H1 (cell line): ENCODE measurements around the gene TMPO. TPM values are rescaled to one million over a fixed set of nuclear protein-coding genes. Genes with fewer than 3 reads are reported as not detected.
A peak's percentile ranks its signal among the peaks of the same experiment; 100 is the strongest.

Experiments used
- ASH2L ChIP-seq: fragments of 200-600, 300-600 bp; sonication (generic); IDR thresholded peaks from one replicate; pipeline ENCODE4 v1.7.1; 2017; ENCODE audit warnings: low read length
- BCL11A ChIP-seq, 2 experiments: IDR thresholded peaks; one replicate each; pipeline ENCODE4 v1.6.1; 2011; ENCODE audit warnings: low read depth in 2 of 2, low read length in 2 of 2, mild to moderate bottlenecking in 2 of 2
- BRCA1 ChIP-seq: IDR thresholded peaks from 2 replicates; pipeline ENCODE4 v1.6.1; 2012; ENCODE audit warnings: low read depth, low read length, improper control_type of control experiment
- CBX5 ChIP-seq: fragments of 300-800, 300-1000 bp; sonication (generic); IDR thresholded peaks from 2 replicates; pipeline ENCODE4 v1.7.1; 2016; ENCODE audit warnings: antibody characterized with exemption, low read length, low read depth
- CHD2 ChIP-seq: IDR thresholded peaks from 2 replicates; pipeline ENCODE4 v1.6.1; 2012; ENCODE audit warnings: low read length, improper control_type of control experiment
- CREB1 ChIP-seq: IDR thresholded peaks from 2 replicates; pipeline ENCODE4 v1.6.1; 2012; ENCODE audit warnings: inconsistent platforms
- EGR1 ChIP-seq: IDR thresholded peaks from 2 replicates; pipeline ENCODE4 v1.6.1; 2011; ENCODE audit warnings: low read depth, low read length, borderline replicate concordance
- EP300 ChIP-seq, 2 experiments: IDR thresholded peaks; 1 replicate in 1 of 2; 2 replicates in 1 of 2; pipeline ENCODE4 v1.6.1; 2011 to 2012; ENCODE audit warnings: low read depth in 2 of 2, low read length in 2 of 2, mild to moderate bottlenecking in 2 of 2, borderline replicate concordance in 1 of 2, inconsistent platforms in 1 of 2, moderate library complexity in 1 of 2
- FOSL1 ChIP-seq: IDR thresholded peaks from 2 replicates; pipeline ENCODE4 v1.6.1; 2011; ENCODE audit warnings: mild to moderate bottlenecking, low read depth, low read length, moderate library complexity; ENCODE audit not compliant: insufficient read depth
- HDAC2 ChIP-seq, 2 experiments: fragments of 300-600 bp in 1 of 2; sonication (generic) in 1 of 2; IDR thresholded peaks; 2 replicates each; pipeline ENCODE4 v1.6.1; 2011 to 2012; ENCODE audit warnings: low read depth in 2 of 2, low read length in 2 of 2, mild to moderate bottlenecking in 2 of 2, moderate library complexity in 2 of 2, borderline replicate concordance in 1 of 2, inconsistent platforms in 1 of 2
- NANOG ChIP-seq: IDR thresholded peaks from 2 replicates; pipeline ENCODE4 v1.6.1; 2011; ENCODE audit warnings: low read length, low read depth, mild to moderate bottlenecking, inconsistent platforms; ENCODE audit not compliant: insufficient read depth, poor library complexity, severe bottlenecking
- PHF8 ChIP-seq: fragments of 200-600 bp; sonication (generic); conservative IDR thresholded peaks from 2 replicates; pipeline ENCODE4 v1.7.1; 2012; ENCODE audit warnings: low read depth, mild to moderate bottlenecking, inconsistent platforms, low read length, moderate library complexity
- POLR2AphosphoS5 ChIP-seq: IDR thresholded peaks from 2 replicates; pipeline ENCODE4 v1.6.1; 2011; ENCODE audit warnings: low read depth, low read length
- RBBP5 ChIP-seq: IDR thresholded peaks from 2 replicates; pipeline ENCODE4 v1.7.1; 2012; ENCODE audit warnings: low read depth, mild to moderate bottlenecking, inconsistent platforms, low read length, moderate library complexity, borderline replicate concordance
- RNF2 ChIP-seq: fragments of 200-900, 300-1000 bp; sonication (generic); IDR thresholded peaks from 2 replicates; pipeline ENCODE4 v1.7.1; 2016; ENCODE audit warnings: borderline replicate concordance, low read depth, mild to moderate bottlenecking, antibody characterized with exemption, low read length; ENCODE audit not compliant: poor library complexity, severe bottlenecking; ENCODE audit errors: missing control alignments
- SIN3A ChIP-seq, 2 experiments: IDR thresholded peaks in 1 of 2; conservative IDR thresholded peaks in 1 of 2; 2 replicates each; pipeline ENCODE4 v1.6.1; 2011 to 2012; ENCODE audit warnings: low read length in 2 of 2, improper control_type of control experiment in 1 of 2, low read depth in 1 of 2, mild to moderate bottlenecking in 1 of 2
- SIRT6 ChIP-seq: IDR thresholded peaks from one replicate; pipeline ENCODE4 v1.7.1; 2012; ENCODE audit warnings: low read length, inconsistent platforms
- SP2 ChIP-seq: IDR thresholded peaks from 2 replicates; pipeline ENCODE4 v1.6.1; 2012; ENCODE audit warnings: mild to moderate bottlenecking, low read length, inconsistent platforms
- TBP ChIP-seq: IDR thresholded peaks from 2 replicates; pipeline ENCODE4 v1.6.1; 2011; ENCODE audit warnings: low read depth, low read length, improper control_type of control experiment
- polyA plus RNA-seq, 7 experiments: library from polyadenylated mRNA; depleted of rRNA in 3 of 7; stranded (reverse) in 5 of 7; unstranded in 2 of 7; fragments of >200 nt in 5 of 7; fragments of 200-250 nt in 2 of 7; gene quantifications; 1 replicate in 5 of 7; 2 replicates in 1 of 7; 4 replicates in 1 of 7; pipeline versions ENCODE4 v1.2.1 to v1.2.3, GENCODE V29; 2011 to 2013; ENCODE audit warnings: missing spikeins in 2 of 7, mixed read lengths in 2 of 7
- total RNA-seq: library from RNA; stranded (reverse); fragmentation: NEBNext Ultra II Directional; extraction: Animal tissue kit (Norgen Biotek cat#: 25700); gene quantifications from 2 replicates; pipeline ENCODE4 v1.2.1, GENCODE V29; 2021
- TF ChIP-seq, protein P1 (sequence below): IDR thresholded peaks from 2 replicates; pipeline ENCODE4 v1.6.1; 2012; ENCODE audit warnings: inconsistent platforms
- TF ChIP-seq, protein P2 (sequence below): IDR thresholded peaks from 2 replicates; pipeline ENCODE4 v1.6.1; 2012; ENCODE audit warnings: inconsistent platforms
- TF ChIP-seq, protein P3 (sequence below): IDR thresholded peaks from 2 replicates; pipeline ENCODE4 v1.6.1; 2011; ENCODE audit warnings: low read depth, mild to moderate bottlenecking, low read length; ENCODE audit not compliant: insufficient read depth

TMPO gene
- total and polyA plus RNA-seq, 2 of the 8 experiments (the other 6 are each of a cell fraction or from before 2014, with no cell fraction given): 43.9 to 195 TPM

DNA sequence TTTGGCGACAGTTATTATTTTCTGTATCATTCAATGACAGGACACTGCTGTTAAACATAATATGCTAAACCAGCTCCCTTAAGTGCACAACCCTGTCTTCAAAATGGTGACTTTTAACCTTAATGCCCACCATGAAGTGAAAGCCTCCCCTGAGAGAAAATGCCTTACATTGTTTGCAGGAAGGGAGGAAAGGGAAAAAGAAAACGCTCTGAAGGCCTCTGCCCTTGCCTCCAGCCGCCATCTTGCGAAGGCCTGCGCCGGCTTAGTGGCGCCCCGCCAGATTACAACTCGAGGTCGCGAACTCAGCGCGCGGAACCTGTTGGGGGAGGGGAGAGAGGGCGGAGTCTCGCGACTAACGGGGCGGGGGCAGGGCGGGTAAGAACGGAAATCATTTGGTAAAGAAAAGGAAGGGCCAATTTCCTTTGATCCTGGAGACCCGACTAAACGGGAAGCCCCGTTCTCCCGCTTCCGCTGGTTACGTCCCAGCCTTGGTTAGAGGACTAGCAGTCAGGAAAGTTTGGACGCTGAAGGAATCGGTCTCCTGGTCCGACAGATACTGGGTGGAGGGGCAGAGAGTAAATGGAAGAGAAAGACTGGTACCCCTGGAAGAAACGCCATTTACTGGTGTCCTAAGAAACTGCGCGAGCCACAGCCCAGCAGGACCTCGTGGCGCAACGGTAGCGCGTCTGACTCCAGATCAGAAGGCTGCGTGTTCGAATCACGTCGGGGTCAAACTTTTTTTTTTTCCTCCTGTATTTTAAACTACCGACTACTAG is 11.6 kb upstream of the TMPO start (continued):
- TF ChIP-seq CHD2 (peak; percentile 48; the same call in 1 of the 2 replicates), NANOG (peak; percentile 51), FOSL1 (no peak), BRCA1 (no peak), EP300 (IDR thresholded peaks at IDR 0.05; ENCODE audit: borderline replicate concordance in 1 of 2, low read depth in 2 of 2, low read length in 2 of 2) (peak in 1 of 2 experiments; percentile 70; a peak in 1 of 3 replicates), ASH2L (peak; percentile 92), TBP (peak; percentile 100), RNF2 (no peak), SP2 (no peak), CREB1 (peak; percentile 76), HDAC2 (IDR thresholded peaks at IDR 0.05; ENCODE audit: borderline replicate concordance in 1 of 2, low read depth in 2 of 2, low read length in 2 of 2) (peak; percentile 64 to 77; a peak in 1 of 4 replicates), CBX5 (no peak), POLR2AphosphoS5 (no peak), BCL11A (IDR thresholded peaks at IDR 0.05; ENCODE audit: low read depth in 2 of 2, low read length in 2 of 2) (no peak), SIN3A (conservative IDR thresholded peaks at IDR 0.05 in 1 of 2, IDR thresholded peaks at IDR 0.05 in 1 of 2; ENCODE audit: low read depth in 1 of 2, low read length in 2 of 2) (peak in 1 of 2 experiments; percentile 78; a peak in 2 of 4 replicates), PHF8 (peak; percentile 61; the same call in 1 of the 2 replicates), SIRT6 (no peak), EGR1 (no peak), RBBP5 (peak; percentile 99)
- TF ChIP-seq, protein P1, sequence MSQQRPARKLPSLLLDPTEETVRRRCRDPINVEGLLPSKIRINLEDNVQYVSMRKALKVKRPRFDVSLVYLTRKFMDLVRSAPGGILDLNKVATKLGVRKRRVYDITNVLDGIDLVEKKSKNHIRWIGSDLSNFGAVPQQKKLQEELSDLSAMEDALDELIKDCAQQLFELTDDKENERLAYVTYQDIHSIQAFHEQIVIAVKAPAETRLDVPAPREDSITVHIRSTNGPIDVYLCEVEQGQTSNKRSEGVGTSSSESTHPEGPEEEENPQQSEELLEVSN: no peak
- TF ChIP-seq, protein P2, sequence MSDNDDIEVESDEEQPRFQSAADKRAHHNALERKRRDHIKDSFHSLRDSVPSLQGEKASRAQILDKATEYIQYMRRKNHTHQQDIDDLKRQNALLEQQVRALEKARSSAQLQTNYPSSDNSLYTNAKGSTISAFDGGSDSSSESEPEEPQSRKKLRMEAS: peak; percentile 73
- TF ChIP-seq, protein P3, sequence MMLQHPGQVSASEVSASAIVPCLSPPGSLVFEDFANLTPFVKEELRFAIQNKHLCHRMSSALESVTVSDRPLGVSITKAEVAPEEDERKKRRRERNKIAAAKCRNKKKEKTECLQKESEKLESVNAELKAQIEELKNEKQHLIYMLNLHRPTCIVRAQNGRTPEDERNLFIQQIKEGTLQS: no peak
